GM23338 (cell line): Measurements from ENCODE around the gene SLC25A48. TPM values are rescaled to one million over a fixed set of nuclear protein-coding genes. Genes with fewer than 3 reads are reported as not detected.

Source experiments
- ATAC-seq: fragments of 200-7000 bp; cut with Tn5 transposase; 3 replicates; pipeline ENCODE4 v1.9.1; 2020
- DNase-seq: peaks from one replicate; pipeline ENCODE4 v3.0.0-alpha.2; 2015; ENCODE audit warnings: low spot score
- H2AFZ ChIP-seq: fragments of 200-600 bp; sonication (generic); 2 replicates; pipeline ENCODE4 v1.8.0; 2016; ENCODE audit warnings: antibody characterized with exemption, mild to moderate bottlenecking, moderate library complexity
- H3F3A ChIP-seq: fragments of 200-600 bp; sonication (generic); replicated peaks from 2 replicates; pipeline ENCODE4 v1.8.0; 2017; ENCODE audit warnings: antibody characterized with exemption, mixed run types, low read depth
- H3K27ac ChIP-seq: fragments of 200-600 bp; sonication (generic); 2 replicates; pipeline ENCODE4 v1.6.1; 2016; ENCODE audit warnings: low read depth
- H3K27me3 ChIP-seq: fragments of 200-600 bp; sonication (generic); 2 replicates; pipeline ENCODE4 v1.8.0; 2016; ENCODE audit warnings: mild to moderate bottlenecking, mixed run types, moderate library complexity; ENCODE audit not compliant: insufficient read depth
- H3K36me3 ChIP-seq: fragments of 200-600 bp; sonication (generic); 2 replicates; pipeline ENCODE4 v1.8.0; 2016; ENCODE audit warnings: mild to moderate bottlenecking; ENCODE audit not compliant: insufficient read depth
- H3K4me1 ChIP-seq: fragments of 200-600 bp; sonication (generic); 2 replicates; pipeline ENCODE4 v1.8.0; 2016; ENCODE audit warnings: mild to moderate bottlenecking, moderate library complexity; ENCODE audit not compliant: insufficient read depth
- H3K4me2 ChIP-seq: fragments of 200-600 bp; sonication (generic); 2 replicates; pipeline ENCODE4 v1.7.1; 2017; ENCODE audit warnings: mixed run types
- H3K4me3 ChIP-seq: fragments of 200-600 bp; sonication (generic); 2 replicates; pipeline ENCODE4 v1.6.1; 2016; ENCODE audit warnings: mixed run types
- H3K79me2 ChIP-seq: fragments of 200-600 bp; sonication (generic); replicated peaks from 2 replicates; pipeline ENCODE4 v1.8.0; 2017; ENCODE audit warnings: mild to moderate bottlenecking; ENCODE audit not compliant: insufficient read depth
- H3K9me2 ChIP-seq: fragments of 200-600 bp; sonication (generic); 2 replicates; pipeline ENCODE4 v1.8.0; 2017; ENCODE audit not compliant: insufficient read depth
- H4K20me1 ChIP-seq: fragments of 200-600 bp; sonication (generic); replicated peaks from 2 replicates; pipeline ENCODE4 v1.8.0; 2017; ENCODE audit warnings: mild to moderate bottlenecking; ENCODE audit not compliant: insufficient read depth
- H3K27ac Mint-ChIP-seq: 2 replicates; pipeline ENCODE4 v1.8.0; 2020; ENCODE audit warnings: inconsistent platforms, mild to moderate bottlenecking, moderate library complexity, mixed read lengths
- H3K27me3 Mint-ChIP-seq: 3 replicates; pipeline ENCODE4 v1.8.0; 2022; ENCODE audit warnings: low read depth, mild to moderate bottlenecking, moderate library complexity, mixed read lengths, inconsistent platforms; ENCODE audit not compliant: insufficient read depth, poor library complexity
- H3K36me3 Mint-ChIP-seq: 3 replicates; pipeline ENCODE4 v1.8.0; 2021; ENCODE audit warnings: low read depth, mild to moderate bottlenecking, inconsistent platforms, moderate library complexity, mixed read lengths
- H3K4me1 Mint-ChIP-seq: 3 replicates; pipeline ENCODE4 v1.8.0; 2020; ENCODE audit warnings: mild to moderate bottlenecking, inconsistent platforms, mixed read lengths
- H3K4me3 Mint-ChIP-seq: 3 replicates; pipeline ENCODE4 v1.8.0; 2021; ENCODE audit warnings: moderate library complexity, mild to moderate bottlenecking, inconsistent platforms, mixed read lengths
- H3K9me3 Mint-ChIP-seq: 3 replicates; pipeline ENCODE4 v1.8.0; 2020; ENCODE audit warnings: moderate library complexity, mild to moderate bottlenecking, inconsistent platforms, mixed read lengths
- CREB1 ChIP-seq: fragments of 250-450 bp; sonication (Bioruptor Pico); IDR thresholded peaks from 2 replicates; pipeline ENCODE4 v1.5.0; 2020; ENCODE audit warnings: low read depth, mild to moderate bottlenecking, moderate library complexity
- EZH2 ChIP-seq: fragments of 200-600 bp; sonication (generic); IDR thresholded peaks from one replicate; pipeline ENCODE4 v1.8.0; 2017; ENCODE audit warnings: antibody characterized with exemption, mild to moderate bottlenecking, low read depth; ENCODE audit not compliant: unreplicated experiment
- EZH2phosphoT487 ChIP-seq: fragments of 200-600 bp; sonication (generic); IDR thresholded peaks from one replicate; pipeline ENCODE4 v1.8.1; 2018; ENCODE audit warnings: antibody characterized with exemption; ENCODE audit not compliant: unreplicated experiment
- JUNB ChIP-seq: IDR thresholded peaks from one replicate; pipeline ENCODE4 v1.6.1; 2016; ENCODE audit warnings: antibody characterized with exemption; ENCODE audit not compliant: unreplicated experiment
- NANOG ChIP-seq: IDR thresholded peaks from 2 replicates; pipeline ENCODE4 v1.6.1; 2016; ENCODE audit warnings: antibody characterized with exemption, borderline replicate concordance
- POLR2AphosphoS5 ChIP-seq: IDR thresholded peaks from 2 replicates; pipeline ENCODE4 v1.6.1; 2016; ENCODE audit warnings: antibody characterized with exemption, low read depth
- STAT1 ChIP-seq: IDR thresholded peaks from one replicate; pipeline ENCODE4 v1.6.1; 2016; ENCODE audit warnings: antibody characterized with exemption; ENCODE audit not compliant: unreplicated experiment
- ZNF114 ChIP-seq: fragments of 250-450 bp; sonication (Bioruptor Pico); IDR thresholded peaks from 2 replicates; pipeline ENCODE4 v1.5.0; 2020; ENCODE audit warnings: mild to moderate bottlenecking, moderate library complexity
- ZNF331 ChIP-seq: fragments of 250-450 bp; sonication (Bioruptor Pico); IDR thresholded peaks from 2 replicates; pipeline ENCODE4 v1.5.0; 2020; ENCODE audit warnings: low read depth, mild to moderate bottlenecking, moderate library complexity
- polyA plus RNA-seq: library from polyadenylated mRNA; unstranded; fragments of >200 nt; fragmentation: Nextera tagmentation; extraction: Ambion mirVana; gene quantifications from 2 replicates; pipeline ENCODE4 v1.2.1, GENCODE V29; 2016
- total RNA-seq: library from RNA; depleted of rRNA; stranded (reverse); fragments of >200 nt; shearing (Covaris generic); gene quantifications from 2 replicates; pipeline ENCODE4 v1.2.3, GENCODE V29; 2014
- TF ChIP-seq, protein P1 (sequence below), 2 experiments: fragments of 200-600 bp in 1 of 2; sonication (generic) in 1 of 2; conservative IDR thresholded peaks; 2 replicates each; pipeline versions ENCODE4 v1.5.1 to v1.6.1; 2016 to 2017; ENCODE audit warnings: antibody characterized with exemption in 2 of 2, low read depth in 2 of 2, mild to moderate bottlenecking in 2 of 2, moderate library complexity in 1 of 2
- TF ChIP-seq, protein P2 (sequence below): fragments of 250-450 bp; sonication (Bioruptor Pico); IDR thresholded peaks from 2 replicates; pipeline ENCODE4 v1.5.0; 2020; ENCODE audit warnings: mild to moderate bottlenecking, moderate library complexity
- TF ChIP-seq, protein P3 (sequence below): IDR thresholded peaks from one replicate; pipeline ENCODE4 v1.6.1; 2018; ENCODE audit warnings: antibody characterized with exemption; ENCODE audit not compliant: unreplicated experiment
- TF ChIP-seq, protein P4 (sequence below): IDR thresholded peaks from 2 replicates; pipeline ENCODE4 v1.6.1; 2016; ENCODE audit warnings: antibody characterized with exemption

SLC25A48 gene
- total and polyA plus RNA-seq, 2 experiments from 2014 or later = 1.1 to 1.5 TPM

DNA sequence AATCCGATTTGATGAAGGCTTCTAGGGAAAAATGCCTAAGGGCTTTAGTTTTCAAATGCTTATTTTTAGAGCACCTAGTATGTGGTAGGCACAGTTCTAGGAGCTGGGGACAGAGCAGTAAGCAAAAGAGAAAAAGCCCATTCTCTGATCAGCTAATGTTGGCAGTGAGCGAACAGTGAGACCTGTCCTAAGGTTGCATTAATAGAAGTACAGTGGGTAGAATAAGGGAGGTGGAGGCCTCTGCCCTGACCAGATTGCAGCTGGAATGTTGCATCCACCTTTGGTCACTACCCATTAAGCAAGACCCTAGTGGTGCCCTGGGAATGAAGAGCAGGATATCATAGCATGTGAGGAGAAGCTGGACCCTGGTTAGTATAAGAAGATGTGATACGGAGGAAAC is 41.1 kb downstream of the SLC25A48 start:
- H3K4me1 Mint-ChIP-seq = peaks cover 6% of the 10 kb centered on the region; the same call in 2 of the 3 replicates
- Histone ChIP-seq H3K27ac (no peak overlapping the region), H3K4me3 (no peak overlapping the region), H3F3A (no peaks in the 10 kb centered on the region), H3K36me3 (no peaks in the 10 kb centered on the region), H3K79me2 (no peaks in the 10 kb centered on the region), H3K9me2 (no peaks in the 10 kb centered on the region), H2AFZ (no peak overlapping the region), H4K20me1 (no peaks in the 10 kb centered on the region), H3K27me3 (no peaks in the 10 kb centered on the region), H3K4me1 (0 out of 2 replicates have a peak, but pooled peaks cover 3% of the 10 kb centered on the region), H3K4me2 (no peak overlapping the region)
- H3K36me3 Mint-ChIP-seq = no peaks in the 10 kb centered on the region
- no peak overlapping the region for H3K4me3 Mint-ChIP-seq
- TF ChIP-seq ZNF331 (CRISPR knock-in tag) (no peak), ZNF114 (no peak), POLR2AphosphoS5 (no peak), EZH2 (no peak), EZH2phosphoT487 (no peak), STAT1 (no peak), NANOG (no peak), CREB1 (no peak), JUNB (no peak)
- TF ChIP-seq, protein P1, sequence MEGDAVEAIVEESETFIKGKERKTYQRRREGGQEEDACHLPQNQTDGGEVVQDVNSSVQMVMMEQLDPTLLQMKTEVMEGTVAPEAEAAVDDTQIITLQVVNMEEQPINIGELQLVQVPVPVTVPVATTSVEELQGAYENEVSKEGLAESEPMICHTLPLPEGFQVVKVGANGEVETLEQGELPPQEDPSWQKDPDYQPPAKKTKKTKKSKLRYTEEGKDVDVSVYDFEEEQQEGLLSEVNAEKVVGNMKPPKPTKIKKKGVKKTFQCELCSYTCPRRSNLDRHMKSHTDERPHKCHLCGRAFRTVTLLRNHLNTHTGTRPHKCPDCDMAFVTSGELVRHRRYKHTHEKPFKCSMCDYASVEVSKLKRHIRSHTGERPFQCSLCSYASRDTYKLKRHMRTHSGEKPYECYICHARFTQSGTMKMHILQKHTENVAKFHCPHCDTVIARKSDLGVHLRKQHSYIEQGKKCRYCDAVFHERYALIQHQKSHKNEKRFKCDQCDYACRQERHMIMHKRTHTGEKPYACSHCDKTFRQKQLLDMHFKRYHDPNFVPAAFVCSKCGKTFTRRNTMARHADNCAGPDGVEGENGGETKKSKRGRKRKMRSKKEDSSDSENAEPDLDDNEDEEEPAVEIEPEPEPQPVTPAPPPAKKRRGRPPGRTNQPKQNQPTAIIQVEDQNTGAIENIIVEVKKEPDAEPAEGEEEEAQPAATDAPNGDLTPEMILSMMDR (conservative IDR thresholded peaks at IDR 0.05; ENCODE audit: low read depth in 2 of 2) = no peak
- TF ChIP-seq, protein P2, sequence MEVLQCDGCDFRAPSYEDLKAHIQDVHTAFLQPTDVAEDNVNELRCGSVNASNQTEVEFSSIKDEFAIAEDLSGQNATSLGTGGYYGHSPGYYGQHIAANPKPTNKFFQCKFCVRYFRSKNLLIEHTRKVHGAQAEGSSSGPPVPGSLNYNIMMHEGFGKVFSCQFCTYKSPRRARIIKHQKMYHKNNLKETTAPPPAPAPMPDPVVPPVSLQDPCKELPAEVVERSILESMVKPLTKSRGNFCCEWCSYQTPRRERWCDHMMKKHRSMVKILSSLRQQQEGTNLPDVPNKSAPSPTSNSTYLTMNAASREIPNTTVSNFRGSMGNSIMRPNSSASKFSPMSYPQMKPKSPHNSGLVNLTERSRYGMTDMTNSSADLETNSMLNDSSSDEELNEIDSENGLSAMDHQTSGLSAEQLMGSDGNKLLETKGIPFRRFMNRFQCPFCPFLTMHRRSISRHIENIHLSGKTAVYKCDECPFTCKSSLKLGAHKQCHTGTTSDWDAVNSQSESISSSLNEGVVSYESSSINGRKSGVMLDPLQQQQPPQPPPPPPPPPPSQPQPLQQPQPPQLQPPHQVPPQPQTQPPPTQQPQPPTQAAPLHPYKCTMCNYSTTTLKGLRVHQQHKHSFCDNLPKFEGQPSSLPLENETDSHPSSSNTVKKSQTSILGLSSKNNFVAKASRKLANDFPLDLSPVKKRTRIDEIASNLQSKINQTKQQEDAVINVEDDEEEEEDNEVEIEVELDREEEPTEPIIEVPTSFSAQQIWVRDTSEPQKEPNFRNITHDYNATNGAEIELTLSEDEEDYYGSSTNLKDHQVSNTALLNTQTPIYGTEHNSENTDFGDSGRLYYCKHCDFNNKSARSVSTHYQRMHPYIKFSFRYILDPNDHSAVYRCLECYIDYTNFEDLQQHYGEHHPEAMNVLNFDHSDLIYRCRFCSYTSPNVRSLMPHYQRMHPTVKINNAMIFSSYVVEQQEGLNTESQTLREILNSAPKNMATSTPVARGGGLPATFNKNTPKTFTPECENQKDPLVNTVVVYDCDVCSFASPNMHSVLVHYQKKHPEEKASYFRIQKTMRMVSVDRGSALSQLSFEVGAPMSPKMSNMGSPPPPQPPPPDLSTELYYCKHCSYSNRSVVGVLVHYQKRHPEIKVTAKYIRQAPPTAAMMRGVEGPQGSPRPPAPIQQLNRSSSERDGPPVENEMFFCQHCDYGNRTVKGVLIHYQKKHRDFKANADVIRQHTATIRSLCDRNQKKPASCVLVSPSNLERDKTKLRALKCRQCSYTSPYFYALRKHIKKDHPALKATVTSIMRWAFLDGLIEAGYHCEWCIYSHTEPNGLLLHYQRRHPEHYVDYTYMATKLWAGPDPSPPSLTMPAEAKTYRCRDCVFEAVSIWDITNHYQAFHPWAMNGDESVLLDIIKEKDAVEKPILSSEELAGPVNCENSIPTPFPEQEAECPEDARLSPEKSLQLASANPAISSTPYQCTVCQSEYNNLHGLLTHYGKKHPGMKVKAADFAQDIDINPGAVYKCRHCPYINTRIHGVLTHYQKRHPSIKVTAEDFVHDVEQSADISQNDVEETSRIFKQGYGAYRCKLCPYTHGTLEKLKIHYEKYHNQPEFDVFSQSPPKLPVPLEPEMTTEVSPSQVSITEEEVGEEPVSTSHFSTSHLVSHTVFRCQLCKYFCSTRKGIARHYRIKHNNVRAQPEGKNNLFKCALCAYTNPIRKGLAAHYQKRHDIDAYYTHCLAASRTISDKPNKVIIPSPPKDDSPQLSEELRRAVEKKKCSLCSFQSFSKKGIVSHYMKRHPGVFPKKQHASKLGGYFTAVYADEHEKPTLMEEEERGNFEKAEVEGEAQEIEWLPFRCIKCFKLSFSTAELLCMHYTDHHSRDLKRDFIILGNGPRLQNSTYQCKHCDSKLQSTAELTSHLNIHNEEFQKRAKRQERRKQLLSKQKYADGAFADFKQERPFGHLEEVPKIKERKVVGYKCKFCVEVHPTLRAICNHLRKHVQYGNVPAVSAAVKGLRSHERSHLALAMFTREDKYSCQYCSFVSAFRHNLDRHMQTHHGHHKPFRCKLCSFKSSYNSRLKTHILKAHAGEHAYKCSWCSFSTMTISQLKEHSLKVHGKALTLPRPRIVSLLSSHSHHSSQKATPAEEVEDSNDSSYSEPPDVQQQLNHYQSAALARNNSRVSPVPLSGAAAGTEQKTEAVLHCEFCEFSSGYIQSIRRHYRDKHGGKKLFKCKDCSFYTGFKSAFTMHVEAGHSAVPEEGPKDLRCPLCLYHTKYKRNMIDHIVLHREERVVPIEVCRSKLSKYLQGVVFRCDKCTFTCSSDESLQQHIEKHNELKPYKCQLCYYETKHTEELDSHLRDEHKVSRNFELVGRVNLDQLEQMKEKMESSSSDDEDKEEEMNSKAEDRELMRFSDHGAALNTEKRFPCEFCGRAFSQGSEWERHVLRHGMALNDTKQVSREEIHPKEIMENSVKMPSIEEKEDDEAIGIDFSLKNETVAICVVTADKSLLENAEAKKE (CRISPR knock-in tag) = no peak
- TF ChIP-seq, protein P3, sequence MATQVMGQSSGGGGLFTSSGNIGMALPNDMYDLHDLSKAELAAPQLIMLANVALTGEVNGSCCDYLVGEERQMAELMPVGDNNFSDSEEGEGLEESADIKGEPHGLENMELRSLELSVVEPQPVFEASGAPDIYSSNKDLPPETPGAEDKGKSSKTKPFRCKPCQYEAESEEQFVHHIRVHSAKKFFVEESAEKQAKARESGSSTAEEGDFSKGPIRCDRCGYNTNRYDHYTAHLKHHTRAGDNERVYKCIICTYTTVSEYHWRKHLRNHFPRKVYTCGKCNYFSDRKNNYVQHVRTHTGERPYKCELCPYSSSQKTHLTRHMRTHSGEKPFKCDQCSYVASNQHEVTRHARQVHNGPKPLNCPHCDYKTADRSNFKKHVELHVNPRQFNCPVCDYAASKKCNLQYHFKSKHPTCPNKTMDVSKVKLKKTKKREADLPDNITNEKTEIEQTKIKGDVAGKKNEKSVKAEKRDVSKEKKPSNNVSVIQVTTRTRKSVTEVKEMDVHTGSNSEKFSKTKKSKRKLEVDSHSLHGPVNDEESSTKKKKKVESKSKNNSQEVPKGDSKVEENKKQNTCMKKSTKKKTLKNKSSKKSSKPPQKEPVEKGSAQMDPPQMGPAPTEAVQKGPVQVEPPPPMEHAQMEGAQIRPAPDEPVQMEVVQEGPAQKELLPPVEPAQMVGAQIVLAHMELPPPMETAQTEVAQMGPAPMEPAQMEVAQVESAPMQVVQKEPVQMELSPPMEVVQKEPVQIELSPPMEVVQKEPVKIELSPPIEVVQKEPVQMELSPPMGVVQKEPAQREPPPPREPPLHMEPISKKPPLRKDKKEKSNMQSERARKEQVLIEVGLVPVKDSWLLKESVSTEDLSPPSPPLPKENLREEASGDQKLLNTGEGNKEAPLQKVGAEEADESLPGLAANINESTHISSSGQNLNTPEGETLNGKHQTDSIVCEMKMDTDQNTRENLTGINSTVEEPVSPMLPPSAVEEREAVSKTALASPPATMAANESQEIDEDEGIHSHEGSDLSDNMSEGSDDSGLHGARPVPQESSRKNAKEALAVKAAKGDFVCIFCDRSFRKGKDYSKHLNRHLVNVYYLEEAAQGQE = no peak
- TF ChIP-seq, protein P4, sequence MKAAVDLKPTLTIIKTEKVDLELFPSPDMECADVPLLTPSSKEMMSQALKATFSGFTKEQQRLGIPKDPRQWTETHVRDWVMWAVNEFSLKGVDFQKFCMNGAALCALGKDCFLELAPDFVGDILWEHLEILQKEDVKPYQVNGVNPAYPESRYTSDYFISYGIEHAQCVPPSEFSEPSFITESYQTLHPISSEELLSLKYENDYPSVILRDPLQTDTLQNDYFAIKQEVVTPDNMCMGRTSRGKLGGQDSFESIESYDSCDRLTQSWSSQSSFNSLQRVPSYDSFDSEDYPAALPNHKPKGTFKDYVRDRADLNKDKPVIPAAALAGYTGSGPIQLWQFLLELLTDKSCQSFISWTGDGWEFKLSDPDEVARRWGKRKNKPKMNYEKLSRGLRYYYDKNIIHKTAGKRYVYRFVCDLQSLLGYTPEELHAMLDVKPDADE = no peak
- ATAC-seq = no peak
- peaks cover 7% of the 10 kb centered on the region for H3K27me3 Mint-ChIP-seq
- no peak for DNase-seq
- H3K27ac Mint-ChIP-seq = no peak overlapping the region
- H3K9me3 Mint-ChIP-seq = no peaks in the 10 kb centered on the region; the same call in 2 of the 3 replicates
